ENCODE measurements around the gene SPPL2C.

The SPPL2C gene

DNA sequence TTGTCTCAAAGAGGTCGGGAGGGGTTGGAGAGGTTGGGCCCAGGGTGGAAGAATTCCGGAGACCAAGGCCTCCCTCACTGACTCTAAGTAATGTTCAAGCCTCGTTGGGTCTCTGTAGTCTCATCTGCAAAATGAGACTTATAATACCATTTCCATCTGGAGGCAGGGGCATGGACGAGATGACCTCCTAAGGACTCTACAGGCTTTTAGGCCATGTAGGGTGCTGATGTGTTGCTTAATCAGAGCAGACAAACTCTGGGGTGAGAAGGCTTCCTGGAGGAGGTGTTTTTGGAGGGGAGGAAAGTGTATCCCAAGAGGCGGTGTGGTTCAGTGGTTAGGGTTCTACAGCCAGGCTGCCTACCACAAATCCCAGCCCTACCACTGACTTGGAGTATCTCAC is 3.1 kb downstream of the SPPL2C start:
- DNase-seq (ENCODE audit: low read depth in 2 of 2), result no peak
- H3K4me3 ChIP-seq (replicated peaks in 1 of 2; ENCODE audit: low read depth in 2 of 2, low read length in 2 of 2), result no peak overlapping the region
- TF ChIP-seq, protein P1, sequence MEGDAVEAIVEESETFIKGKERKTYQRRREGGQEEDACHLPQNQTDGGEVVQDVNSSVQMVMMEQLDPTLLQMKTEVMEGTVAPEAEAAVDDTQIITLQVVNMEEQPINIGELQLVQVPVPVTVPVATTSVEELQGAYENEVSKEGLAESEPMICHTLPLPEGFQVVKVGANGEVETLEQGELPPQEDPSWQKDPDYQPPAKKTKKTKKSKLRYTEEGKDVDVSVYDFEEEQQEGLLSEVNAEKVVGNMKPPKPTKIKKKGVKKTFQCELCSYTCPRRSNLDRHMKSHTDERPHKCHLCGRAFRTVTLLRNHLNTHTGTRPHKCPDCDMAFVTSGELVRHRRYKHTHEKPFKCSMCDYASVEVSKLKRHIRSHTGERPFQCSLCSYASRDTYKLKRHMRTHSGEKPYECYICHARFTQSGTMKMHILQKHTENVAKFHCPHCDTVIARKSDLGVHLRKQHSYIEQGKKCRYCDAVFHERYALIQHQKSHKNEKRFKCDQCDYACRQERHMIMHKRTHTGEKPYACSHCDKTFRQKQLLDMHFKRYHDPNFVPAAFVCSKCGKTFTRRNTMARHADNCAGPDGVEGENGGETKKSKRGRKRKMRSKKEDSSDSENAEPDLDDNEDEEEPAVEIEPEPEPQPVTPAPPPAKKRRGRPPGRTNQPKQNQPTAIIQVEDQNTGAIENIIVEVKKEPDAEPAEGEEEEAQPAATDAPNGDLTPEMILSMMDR (IDR thresholded peaks at IDR 0.05; ENCODE audit: low read depth, low read length), result no peak

- TF ChIP-seq, protein P1 (IDR thresholded peaks at IDR 0.05; ENCODE audit: low read depth, low read length), result no peak
- H3K4me3 ChIP-seq (replicated peaks in 1 of 2; ENCODE audit: low read depth in 2 of 2, low read length in 2 of 2), result no peak overlapping the region
- no peak for DNase-seq (ENCODE audit: low read depth in 2 of 2)
Observed at GRCh38 chr17:45848405-45848804, 3.7 kb downstream of the SPPL2C start.

DNA sequence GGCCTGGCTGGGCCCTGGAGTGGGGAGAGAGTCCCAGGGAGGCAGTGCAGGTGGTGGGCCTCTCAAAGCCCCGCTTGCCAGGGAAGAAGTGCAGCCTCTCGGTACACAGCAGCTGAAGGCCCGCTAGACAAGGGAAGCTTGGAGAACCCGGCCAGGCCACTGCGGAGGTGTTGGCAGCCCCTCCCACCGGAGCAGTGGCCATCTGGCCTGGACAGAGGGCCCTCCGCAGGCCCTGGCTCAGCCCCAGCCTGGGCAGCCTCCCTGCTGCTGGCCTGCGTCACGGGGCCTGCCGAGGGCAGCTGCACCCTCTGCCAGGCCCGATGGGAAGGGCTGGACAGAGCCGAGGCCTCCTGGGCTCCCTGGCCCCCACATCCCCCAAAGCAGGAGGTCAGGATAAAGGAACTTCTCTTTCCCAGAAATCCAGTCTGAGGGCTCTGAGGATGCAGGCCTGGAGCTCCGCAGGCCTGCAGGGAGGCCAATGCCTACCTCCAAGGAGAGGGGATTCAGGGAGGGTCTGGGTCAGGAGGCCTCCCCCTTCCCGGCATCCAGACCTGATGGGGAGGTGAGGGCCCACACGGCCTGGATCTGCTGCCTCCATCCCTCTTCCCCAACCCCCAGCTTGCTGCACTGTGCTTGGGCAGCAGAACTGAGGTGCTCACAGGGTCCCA is 4.3 kb downstream of the SPPL2C start:
- DNase-seq (ENCODE audit: low read depth in 2 of 2), result no peak
- H3K4me3 ChIP-seq (replicated peaks in 1 of 2; ENCODE audit: low read depth in 2 of 2, low read length in 2 of 2), result no peak overlapping the region
- TF ChIP-seq, protein P1 (IDR thresholded peaks at IDR 0.05; ENCODE audit: low read depth, low read length), result no peak

GRCh38 chr17:45849536-45849990 is 4.9 kb downstream of the SPPL2C start:
- no peak overlapping the region for H3K4me3 ChIP-seq (replicated peaks in 1 of 2; ENCODE audit: low read depth in 2 of 2, low read length in 2 of 2)
- TF ChIP-seq, protein P1 (IDR thresholded peaks at IDR 0.05; ENCODE audit: low read depth, low read length), result no peak
- DNase-seq (ENCODE audit: low read depth in 2 of 2), result no peak

GRCh38 chr17:45850011-45850410 is 5.3 kb downstream of the SPPL2C start:
- TF ChIP-seq, protein P1 (IDR thresholded peaks at IDR 0.05; ENCODE audit: low read depth, low read length), result no peak
- no peak overlapping the region for H3K4me3 ChIP-seq (replicated peaks in 1 of 2; ENCODE audit: low read depth in 2 of 2, low read length in 2 of 2)
- no peak for DNase-seq (ENCODE audit: low read depth in 2 of 2)

- TF ChIP-seq, protein P1 (IDR thresholded peaks at IDR 0.05; ENCODE audit: low read depth, low read length), result no peak
- DNase-seq (ENCODE audit: low read depth in 2 of 2), result no peak
Observed at GRCh38 chr17:45850468-45850867, 5.8 kb downstream of the SPPL2C start.

GRCh38 chr17:45851022-45851421 is 6.3 kb downstream of the SPPL2C start:
- TF ChIP-seq, protein P1 (IDR thresholded peaks at IDR 0.05; ENCODE audit: low read depth, low read length), result no peak
- no peak for DNase-seq (ENCODE audit: low read depth in 2 of 2)
- H3K4me3 ChIP-seq (replicated peaks in 1 of 2; ENCODE audit: low read depth in 2 of 2, low read length in 2 of 2), result no peak overlapping the region

More at GRCh38 chr17:45850468-45850867, 5.8 kb downstream of the SPPL2C start:
- no peak overlapping the region for H3K4me3 ChIP-seq (replicated peaks in 1 of 2; ENCODE audit: low read depth in 2 of 2, low read length in 2 of 2)
